GM10248 (cell line): ENCODE measurements around the gene CR1.
"Not testable (repeated sequence)": the region's sequence is repeated elsewhere in the genome, so short reads cannot be mapped to it uniquely, and the experiment has no call there.

Experiments
- CTCF ChIA-PET: fragments of 300-600 bp; sonication (Branson Sonifier 250); formaldehyde crosslinking; extraction: SDS; loops from one replicate; lab custom pipeline; 2021; ENCODE audit warnings: antibody characterized with exemption; lab: Yijun Ruan, JAX
- POLR2A ChIA-PET: fragments of 350-650 bp; sonication (Branson Sonifier 250); formaldehyde crosslinking; extraction: SDS; loops from one replicate; lab custom pipeline; 2020; ENCODE audit warnings: antibody characterized with exemption; lab: Yijun Ruan, JAX
- DNase-seq: peaks from one replicate; pipeline ENCODE4 v3.0.0; 2012; ENCODE audit errors: extremely low spot score
- CTCF ChIP-seq: IDR thresholded peaks from 2 replicates; pipeline ENCODE4 v1.5.1; 2012; ENCODE audit warnings: mild to moderate bottlenecking, low read depth; ENCODE audit errors: extremely low read depth, missing control alignments, control extremely low read depth

The CR1 gene

GRCh38 chr1:207659545-207660153 is 163.7 kb downstream of the CR1 start:
- no peak for TF ChIP-seq CTCF
- DNase-seq = no peak
- ChIA-PET POLR2A (no interaction called here), CTCF (interaction anchor here (0.8 to 1.3 kb wide), 3 partner anchors 9 to 137 kb away, joined by 3 read pairs; no protein-coding TSS in a partner anchor)

GRCh38 chr1:207661420-207661819 is 165.5 kb downstream of the CR1 start:
- DNase-seq, POLR2A ChIA-PET, CTCF ChIA-PET: not testable (repeated sequence)

GRCh38 chr1:207666342-207666741 is 170.4 kb downstream of the CR1 start:
- ChIA-PET POLR2A (no interaction called here), CTCF (interaction anchor here (1.3 kb wide), 1 partner anchor 17 kb away, joined by 4 read pairs; no protein-coding TSS in a partner anchor)
- no peak for DNase-seq
- TF ChIP-seq CTCF = no peak

GRCh38 chr1:207669528-207670009 is 173.6 kb downstream of the CR1 start:
- DNase-seq = no peak
- TF ChIP-seq CTCF = no peak
- POLR2A ChIA-PET = no interaction called here
- CTCF ChIA-PET = no interaction called here

- ChIA-PET CTCF (interaction anchor here (1.5 kb wide), 1 partner anchor 127 kb away, joined by 3 read pairs; no protein-coding TSS in a partner anchor), POLR2A (no interaction called here)
- no peak for DNase-seq
- no peak for TF ChIP-seq CTCF
Observed at GRCh38 chr1:207670192-207670591, 174.2 kb downstream of the CR1 start.

- no peak for DNase-seq
- TF ChIP-seq CTCF = no peak
- CTCF ChIA-PET = interaction anchor here (1.5 to 1.8 kb wide), 3 partner anchors 51 to 587 kb away, joined by 3 to 8 read pairs (median 4); no protein-coding TSS in a partner anchor
- POLR2A ChIA-PET = no interaction called here
Observed at GRCh38 chr1:207670997-207671396, 175.0 kb downstream of the CR1 start.

- TF ChIP-seq CTCF = peak; percentile 51
- POLR2A ChIA-PET = no interaction called here
- DNase-seq = peak; percentile 28
- CTCF ChIA-PET = interaction anchor here (0.9 to 3.3 kb wide), 8 partner anchors 26 to 593 kb away, joined by 3 to 21 read pairs (median 4); no protein-coding TSS in a partner anchor
Observed at GRCh38 chr1:207672522-207673130, 176.7 kb downstream of the CR1 start.
